Left hindlimb (tissue), 1 donor: ENCODE data around the gene FOXL1.

Experiments used
- DNase-seq: peaks from one replicate; pipeline ENCODE4 v3.0.0-alpha.2; 2018

The FOXL1 gene

GRCh38 chr16:86578061-86578599 lies at the start of gene FOXL1:
Gene FOXL1 (plus strand): TSS chr16:86578549. CDS start chr16:86578724, 175 bp downstream.
- DNase-seq = no peak

- DNase-seq = peak; percentile 5
These were observed 49.2 kb upstream of the FOXL1 start for GRCh38 chr16:86529160-86529559.

- peak; percentile 16 for DNase-seq
These were observed 47.8 kb upstream of the FOXL1 start for GRCh38 chr16:86530251-86531190.

GRCh38 chr16:86531191-86531545 lies 47.2 kb upstream of the FOXL1 start:
- peak; percentile 77 for DNase-seq

GRCh38 chr16:86531641-86532525 lies 46.5 kb upstream of the FOXL1 start:
- peak; percentile 35 for DNase-seq

- no peak for DNase-seq
These were observed 45.9 kb upstream of the FOXL1 start for GRCh38 chr16:86532526-86532815.

GRCh38 chr16:86533076-86533475 lies 45.3 kb upstream of the FOXL1 start:
- DNase-seq = peak; percentile 26

- peak; percentile 4 for DNase-seq
These were observed 44.5 kb upstream of the FOXL1 start for GRCh38 chr16:86533767-86534351.

- DNase-seq = peak; percentile 17
These were observed 43.4 kb upstream of the FOXL1 start for GRCh38 chr16:86534779-86535615.

- DNase-seq = peak; percentile 15
These were observed 41.7 kb upstream of the FOXL1 start for GRCh38 chr16:86536621-86537020.

GRCh38 chr16:86537486-86537885 lies 40.9 kb upstream of the FOXL1 start:
- DNase-seq = no peak

GRCh38 chr16:86538196-86538780 lies 40.1 kb upstream of the FOXL1 start:
- peak; percentile 10 for DNase-seq

GRCh38 chr16:86540894-86541293 lies 37.5 kb upstream of the FOXL1 start:
- no peak for DNase-seq

- peak; percentile 20 for DNase-seq
These were observed 36.8 kb upstream of the FOXL1 start for GRCh38 chr16:86541560-86541959.

- DNase-seq = peak; percentile 9
These were observed 35.3 kb upstream of the FOXL1 start for GRCh38 chr16:86542756-86543750.

- DNase-seq = peak; percentile 16
These were observed 32.9 kb upstream of the FOXL1 start for GRCh38 chr16:86545481-86545880.

- peak; percentile 16 for DNase-seq
These were observed 32.3 kb upstream of the FOXL1 start for GRCh38 chr16:86545954-86546637.

GRCh38 chr16:86546638-86547013 lies 31.7 kb upstream of the FOXL1 start:
- DNase-seq = no peak

GRCh38 chr16:86547286-86547685 lies 31.1 kb upstream of the FOXL1 start:
- peak; percentile 3 for DNase-seq
